NCI-H774 (cell line): ENCODE measurements around the gene ARMH3.
"Not testable (repeated sequence)": the region's sequence is repeated elsewhere in the genome, so short reads cannot be mapped to it uniquely, and the experiment has no call there.

Experiments used
- DNase-seq: peaks from one replicate; lab custom pipeline; 2025; lab: John Stamatoyannopoulos, UW

Gene ARMH3

GRCh38 chr10:102055647-102056419 is at the start of gene ARMH3:
TSS of gene ARMH3 (minus strand) at chr10:102056173. CDS start at chr10:102040114, 16,059 bp downstream.
- DNase-seq, result peak; percentile 88

DNA sequence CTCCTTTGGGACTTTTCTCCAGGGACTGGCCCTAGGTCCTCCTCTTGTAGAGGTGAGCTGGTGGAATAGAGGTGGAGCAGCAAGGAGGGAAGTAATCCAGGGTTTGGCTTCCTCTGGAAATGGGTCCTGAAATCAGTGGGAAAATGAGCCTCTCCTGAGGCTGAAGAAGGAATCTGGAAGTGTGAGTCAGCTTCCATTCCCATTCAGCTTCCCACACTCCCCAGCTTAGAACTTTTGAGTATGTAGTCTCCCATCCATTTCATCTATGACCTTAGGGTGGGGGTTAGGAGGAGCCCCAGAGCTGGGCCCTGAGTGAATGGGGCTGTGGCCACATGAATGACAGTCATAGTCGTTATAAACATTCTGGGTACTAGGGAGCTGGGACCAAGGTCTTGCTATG is 46.4 kb upstream of the ARMH3 start:
- DNase-seq, result no peak

DNA sequence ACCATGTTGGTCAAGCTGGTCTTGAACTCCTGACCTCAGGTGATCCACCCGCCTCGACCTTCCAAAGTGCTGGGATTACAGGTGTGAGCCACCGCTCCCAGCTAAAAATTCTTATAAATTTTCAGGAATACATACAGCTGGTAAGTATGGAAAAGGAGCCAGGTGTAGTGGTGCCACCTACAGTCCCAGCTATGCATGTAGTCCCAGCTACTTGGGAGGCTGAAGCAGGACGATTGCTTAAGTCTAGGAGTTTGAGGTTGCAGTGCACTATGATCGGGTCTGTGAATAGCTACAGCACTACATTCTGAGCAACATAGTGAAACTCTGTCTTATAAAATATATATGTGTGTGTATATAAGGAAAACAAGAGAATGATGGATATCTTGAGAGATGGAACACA is 45.2 kb upstream of the ARMH3 start:
- no peak for DNase-seq

DNA sequence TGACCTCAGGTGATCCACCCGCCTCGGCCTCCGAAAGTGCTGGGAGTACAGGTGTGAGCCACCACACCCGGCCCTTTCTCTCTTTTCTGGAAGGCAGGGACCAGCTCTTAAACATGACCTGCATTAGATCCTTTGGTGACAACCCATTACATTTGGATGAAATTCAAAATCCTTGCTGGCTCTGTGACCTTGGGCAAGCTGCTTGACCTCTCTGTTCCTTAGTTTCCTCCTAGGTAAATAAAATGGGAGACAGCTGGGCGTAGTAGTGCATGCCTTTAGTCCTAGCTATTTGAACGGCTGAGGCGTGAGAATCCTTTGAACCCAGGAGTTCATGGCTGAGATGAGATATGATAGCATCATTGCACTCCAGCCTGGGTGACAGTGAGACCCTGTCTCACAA is 40.5 kb upstream of the ARMH3 start:
- no peak for DNase-seq

- no peak for DNase-seq
These were observed 34.8 kb upstream of the ARMH3 start for GRCh38 chr10:102090772-102091171.

- DNase-seq, result no peak
These were observed 30.2 kb upstream of the ARMH3 start for GRCh38 chr10:102086196-102086595.

DNA sequence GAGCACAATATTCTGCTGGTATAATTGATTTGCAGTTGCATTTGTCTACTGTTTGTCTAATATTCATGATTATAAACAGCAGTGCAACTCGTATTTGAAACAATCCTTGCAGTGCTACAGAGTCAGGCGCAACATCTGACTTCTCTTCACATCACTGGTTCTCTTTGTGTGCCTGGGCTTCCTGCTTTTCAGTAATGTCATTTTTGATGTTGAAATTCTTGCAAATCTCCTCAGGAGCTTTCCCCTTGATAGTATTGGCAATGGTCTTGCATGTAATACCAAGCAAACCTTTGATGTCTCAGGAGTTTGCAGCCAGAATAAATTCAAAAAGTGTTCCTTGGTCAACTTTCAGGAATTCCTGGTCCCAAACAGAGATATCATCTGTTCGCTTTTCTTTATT is 29.4 kb upstream of the ARMH3 start:
- no peak for DNase-seq

GRCh38 chr10:102083541-102083940 is 27.6 kb upstream of the ARMH3 start:
- DNase-seq, result no peak

DNA sequence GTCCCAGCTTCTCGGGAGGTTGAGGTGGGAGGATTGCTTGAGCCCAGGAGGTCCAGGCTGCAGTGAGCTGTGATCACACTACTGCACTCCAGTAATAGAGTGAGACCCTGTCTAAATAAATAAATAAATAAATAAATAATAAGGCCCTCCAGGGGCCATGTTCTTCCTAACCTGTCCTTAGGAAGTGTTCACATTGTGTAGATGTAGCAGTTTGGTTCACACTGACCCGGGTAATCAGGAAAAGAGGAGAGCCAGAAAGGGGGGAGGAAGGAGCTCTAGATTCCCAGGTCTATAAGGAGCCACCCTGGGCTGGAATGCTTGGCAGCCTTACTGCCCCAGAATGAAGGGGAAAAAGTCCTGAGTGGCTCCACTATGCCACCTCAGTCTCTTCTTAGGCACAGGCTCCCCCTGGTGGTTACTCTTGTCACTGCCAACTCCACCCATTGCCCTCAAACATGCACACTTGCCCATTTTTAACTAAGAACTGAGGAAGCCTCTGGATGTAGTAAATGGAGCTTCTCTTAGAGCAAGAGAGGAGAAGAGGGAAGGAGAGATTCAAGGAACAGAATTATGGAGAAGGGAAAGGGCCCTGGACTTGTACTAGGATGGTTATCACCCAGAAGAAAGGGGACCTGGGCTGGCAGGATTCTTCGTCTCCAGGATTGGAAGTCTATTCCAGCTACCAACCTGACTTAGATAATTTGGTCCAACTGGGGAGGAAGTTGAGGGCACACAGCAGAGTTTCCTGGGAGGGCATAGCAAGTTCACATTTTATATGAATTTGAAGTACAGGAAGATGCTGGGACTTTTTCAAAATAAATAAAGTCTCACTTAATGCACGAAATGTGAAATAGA is 16.9 kb upstream of the ARMH3 start:
- peak; percentile 25 for DNase-seq

GRCh38 chr10:102069071-102069470 is 13.1 kb upstream of the ARMH3 start:
- no peak for DNase-seq

GRCh38 chr10:102068216-102068615 is 12.2 kb upstream of the ARMH3 start:
- DNase-seq, result no peak

DNA sequence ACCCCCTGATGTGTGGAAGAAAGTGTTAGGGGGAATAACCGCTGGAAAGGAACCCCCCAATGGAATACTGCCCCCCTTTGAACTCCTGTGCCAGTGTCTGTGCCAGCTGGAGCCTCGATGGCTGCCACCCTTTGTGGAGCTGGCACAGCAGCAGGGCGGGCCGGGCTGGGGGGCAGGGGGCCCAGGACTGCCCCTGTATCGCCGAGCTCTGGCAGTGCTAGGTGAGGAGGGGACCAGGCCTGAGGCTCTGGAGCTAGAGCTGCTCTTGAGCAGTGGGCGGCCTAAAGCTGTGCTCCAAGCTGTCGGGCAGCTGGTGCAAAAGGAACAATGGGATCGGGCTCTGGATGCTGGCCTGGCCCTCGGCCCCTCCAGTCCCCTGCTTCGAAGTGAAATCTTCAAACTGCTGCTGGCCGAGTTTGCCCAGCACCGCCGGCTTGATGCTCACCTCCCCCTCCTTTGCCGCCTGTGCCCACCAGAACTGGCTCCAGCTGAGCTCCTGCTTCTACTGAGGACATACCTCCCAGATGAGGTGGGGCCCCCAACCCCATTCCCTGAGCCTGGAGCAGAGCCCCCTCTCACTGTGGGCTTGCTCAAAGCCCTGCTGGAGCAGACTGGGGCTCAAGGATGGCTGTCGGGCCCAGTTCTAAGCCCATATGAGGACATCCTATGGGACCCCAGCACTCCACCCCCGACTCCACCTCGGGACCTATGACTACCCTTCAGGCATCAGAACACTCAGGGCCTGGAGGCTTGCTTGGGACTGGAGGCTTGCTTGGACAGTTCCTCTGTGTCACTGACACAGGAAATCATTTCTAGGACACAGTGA is 11.3 kb upstream of the ARMH3 start:
- no peak for DNase-seq

DNA sequence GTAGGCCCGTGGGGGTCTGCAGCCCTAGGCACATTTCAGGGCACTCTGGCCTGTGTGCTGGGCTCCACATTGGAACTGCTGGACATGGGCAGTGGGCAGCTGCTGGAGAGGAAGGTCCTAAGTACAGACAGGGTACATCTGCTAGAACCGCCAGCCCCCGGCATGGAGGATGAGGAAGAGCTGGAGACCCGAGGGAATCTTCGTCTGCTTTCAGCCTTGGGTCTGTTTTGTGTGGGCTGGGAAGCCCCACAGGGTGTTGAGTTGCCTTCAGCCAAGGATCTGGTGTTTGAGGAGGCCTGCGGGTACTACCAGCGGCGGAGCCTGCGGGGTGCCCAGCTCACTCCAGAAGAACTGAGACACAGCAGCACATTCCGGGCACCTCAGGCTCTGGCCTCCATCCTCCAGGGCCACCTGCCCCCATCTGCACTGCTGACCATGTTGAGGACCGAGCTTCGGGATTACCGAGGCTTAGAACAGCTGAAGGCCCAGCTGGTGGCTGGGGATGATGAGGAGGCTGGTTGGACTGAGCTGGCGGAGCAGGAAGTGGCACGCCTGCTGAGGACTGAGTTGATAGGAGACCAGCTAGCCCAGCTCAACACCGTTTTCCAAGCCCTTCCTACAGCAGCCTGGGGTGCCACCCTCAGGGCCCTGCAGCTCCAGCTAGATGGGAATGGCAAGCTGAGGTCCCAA is 10.6 kb upstream of the ARMH3 start:
- DNase-seq, result no peak

DNA sequence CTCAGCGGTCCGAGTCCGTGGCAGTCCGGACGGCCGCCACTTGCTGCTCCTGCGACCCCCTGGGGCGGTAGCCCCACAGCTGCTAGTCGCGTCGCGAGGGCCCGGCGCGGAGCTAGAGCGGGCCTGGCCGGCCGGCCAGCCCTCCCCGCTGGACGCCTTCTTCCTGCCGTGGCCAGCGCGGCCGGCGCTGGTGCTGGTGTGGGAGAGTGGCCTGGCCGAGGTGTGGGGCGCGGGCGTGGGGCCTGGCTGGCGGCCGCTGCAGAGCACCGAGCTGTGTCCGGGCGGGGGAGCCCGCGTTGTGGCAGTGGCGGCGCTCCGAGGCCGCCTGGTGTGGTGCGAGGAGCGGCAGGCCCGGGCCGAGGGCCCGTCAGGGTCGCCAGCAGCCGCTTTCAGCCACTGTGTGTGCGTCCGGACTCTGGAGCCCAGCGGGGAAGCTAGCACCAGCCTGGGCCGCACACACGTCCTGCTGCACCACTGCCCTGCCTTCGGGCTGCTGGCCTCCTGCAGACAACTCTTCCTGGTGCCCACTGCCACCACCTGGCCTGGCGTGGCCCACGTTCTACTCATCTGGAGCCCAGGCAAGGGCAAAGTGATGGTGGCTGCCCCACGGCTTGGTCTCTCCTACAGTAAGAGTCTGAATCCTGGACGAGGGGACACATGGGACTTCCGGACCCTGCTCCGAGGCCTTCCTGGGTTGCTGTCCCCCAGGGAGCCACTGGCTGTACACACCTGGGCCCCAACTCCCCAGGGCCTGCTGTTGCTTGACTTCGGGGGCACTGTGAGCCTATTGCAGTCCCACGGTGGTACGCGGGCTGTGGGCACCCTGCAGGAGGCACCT is 9.8 kb upstream of the ARMH3 start:
- no peak for DNase-seq

DNA sequence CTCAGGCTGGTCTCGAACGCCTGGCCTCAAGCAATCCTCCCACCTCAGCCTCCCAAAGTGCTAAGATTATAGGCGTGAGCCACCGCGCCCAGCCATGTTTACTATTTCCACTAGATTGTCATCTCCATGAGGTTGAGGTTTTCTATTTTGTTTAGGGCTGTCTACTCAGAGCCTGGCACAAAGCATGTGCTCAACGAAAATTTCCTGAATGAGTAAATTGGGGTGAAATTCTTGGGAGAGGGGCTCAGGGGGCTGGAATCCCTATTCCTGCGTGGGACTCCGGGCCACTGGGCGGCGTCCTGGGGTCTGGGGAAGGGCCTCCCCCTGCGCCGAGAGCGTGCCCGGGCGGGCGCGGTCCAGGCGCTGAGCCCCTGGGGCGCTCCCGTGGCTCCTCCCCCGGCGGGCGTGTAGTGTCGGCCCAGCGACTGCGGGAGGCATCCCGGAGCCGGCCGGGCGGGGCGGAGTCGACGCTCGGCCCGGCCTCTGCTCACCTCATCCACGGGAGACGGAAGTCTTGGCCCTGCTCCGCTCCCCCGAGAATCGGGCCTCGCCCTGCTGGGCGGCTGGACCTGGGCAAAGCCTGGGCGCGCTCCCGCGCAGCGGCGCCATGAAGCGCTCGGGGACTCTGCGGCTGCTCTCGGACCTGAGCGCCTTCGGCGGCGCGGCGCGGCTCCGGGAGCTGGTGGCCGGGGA is 9.0 kb upstream of the ARMH3 start, which contains the start of gene HPS6:
HPS6 (plus strand) TSS at position 482 of the 693 bp plus-strand sequence; CDS start at position 608, 126 bp downstream.
- DNase-seq, result peak; percentile 76

GRCh38 chr10:102064503-102064867 is 8.5 kb upstream of the ARMH3 start:
- no peak for DNase-seq

- no peak for DNase-seq
These were observed 4.0 kb upstream of the ARMH3 start for GRCh38 chr10:102059987-102060386.

DNA sequence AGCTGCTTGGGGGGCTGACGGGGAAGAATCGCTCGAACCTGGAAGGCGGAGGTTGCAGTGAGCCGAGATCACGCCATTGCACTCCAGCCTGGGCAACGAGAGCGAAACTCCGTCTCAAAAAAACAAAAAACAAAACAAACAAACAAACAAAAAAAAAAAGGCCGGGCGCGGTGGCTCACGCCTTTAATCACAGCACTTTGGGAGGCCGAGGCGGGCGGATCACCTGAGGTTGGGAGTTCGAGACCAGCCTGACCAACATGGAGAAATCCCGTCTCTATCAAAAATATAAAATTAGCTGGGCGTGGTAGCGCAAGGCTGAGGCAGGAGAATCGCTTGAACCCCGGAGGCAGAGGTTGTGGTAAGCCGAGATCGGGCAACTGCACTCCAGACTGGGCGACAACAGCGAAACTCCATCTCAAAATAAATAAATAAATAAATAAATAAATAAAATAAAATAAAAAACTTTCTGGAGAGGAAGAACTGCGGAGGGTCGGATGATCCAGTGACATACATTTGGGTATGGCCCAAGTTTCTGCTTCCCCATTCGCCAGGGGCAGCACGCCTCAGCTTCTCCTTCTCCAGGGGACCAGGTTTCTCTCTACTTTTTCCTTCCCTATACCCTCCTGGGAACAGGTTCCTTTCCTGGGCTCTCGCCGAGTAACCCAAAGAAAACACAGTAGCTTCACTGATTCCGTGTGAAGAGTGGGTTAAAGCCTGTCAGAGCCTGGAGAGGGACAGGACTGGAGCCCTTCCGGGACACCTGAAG is 909 bp downstream of the ARMH3 start:
- not testable (repeated sequence) for DNase-seq

DNA sequence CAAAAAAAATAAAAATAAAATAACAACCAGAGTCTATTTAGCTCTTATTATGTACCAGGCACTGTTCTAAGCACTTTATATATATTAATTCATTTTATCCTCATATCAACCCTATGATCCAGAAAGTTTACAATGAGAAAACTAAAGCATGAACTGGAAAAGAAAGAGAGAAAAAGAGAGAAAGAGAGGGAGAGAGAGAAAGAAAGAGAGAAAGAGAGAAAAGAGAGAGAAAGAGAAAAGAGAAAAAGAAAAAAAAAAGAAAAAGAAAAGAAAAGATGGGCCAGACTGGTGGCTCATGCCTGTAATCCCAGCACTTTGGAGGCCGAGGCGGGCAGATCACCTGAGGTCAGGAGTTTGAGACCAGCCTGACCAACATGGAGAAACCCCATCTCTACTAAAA is 9.9 kb downstream of the ARMH3 start:
- no peak for DNase-seq
